ENCODE measurements around the gene NOL9. TPM values are rescaled to one million over a fixed set of nuclear protein-coding genes. Genes with fewer than 3 reads are reported as not detected.

Gene NOL9
- total and polyA plus RNA-seq, 2 of the 13 experiments (the other 11 are each of a cell fraction or from before 2014, with no cell fraction given), result 18.0 to 24.7 TPM

- TF ChIP-seq ZNF333 (CRISPR knock-in tag; IDR thresholded peaks at IDR 0.05; ENCODE audit: borderline replicate concordance) (no peak), IKZF5 (CRISPR knock-in tag; IDR thresholded peaks at IDR 0.05) (0 out of 2 replicates have a peak, but pooled peaks have one; percentile 25), GABPB1 (CRISPR knock-in tag; IDR thresholded peaks at IDR 0.05) (peak; percentile 33; the same call in 1 of the 2 replicates), KLF16 (CRISPR knock-in tag; IDR thresholded peaks at IDR 0.05) (0 out of 4 replicates have a peak, but pooled peaks of 1 of the 2 experiments have one; percentile 26), ZNF687 (CRISPR knock-in tag; IDR thresholded peaks at IDR 0.05) (peak; percentile 58), JUNB (CRISPR knock-in tag; IDR thresholded peaks at IDR 0.05; ENCODE audit: borderline replicate concordance) (no peak), PHB2 (IDR thresholded peaks at IDR 0.05; ENCODE audit: partially characterized antibody) (no peak), MXD4 (CRISPR knock-in tag; IDR thresholded peaks at IDR 0.05) (no peak), ZNF124 (CRISPR knock-in tag; IDR thresholded peaks at IDR 0.05) (no peak), TEAD3 (CRISPR knock-in tag; optimal IDR thresholded peaks at IDR 0.05; ENCODE audit: borderline replicate concordance) (no peak), MAF1 (CRISPR knock-in tag; IDR thresholded peaks at IDR 0.05; ENCODE audit: borderline replicate concordance) (no peak), NR1H2 (CRISPR knock-in tag; IDR thresholded peaks at IDR 0.05; ENCODE audit: borderline replicate concordance, low read depth) (no peak), ZNF546 (CRISPR knock-in tag; conservative IDR thresholded peaks at IDR 0.05) (no peak), ZFX (CRISPR knock-in tag; IDR thresholded peaks at IDR 0.05; ENCODE audit: low read depth) (peak; percentile 23; the same call in 1 of the 2 replicates), ZBTB25 (CRISPR knock-in tag; IDR thresholded peaks at IDR 0.05) (no peak), HNRNPUL1 (IDR thresholded peaks at IDR 0.05; ENCODE audit: low read depth, low read length) (no peak), HNF1A (IDR thresholded peaks at IDR 0.05; ENCODE audit: low read depth) (no peak), HNF1A (CRISPR knock-in tag; IDR thresholded peaks at IDR 0.05; ENCODE audit: borderline replicate concordance) (no peak), HCFC1 (IDR thresholded peaks at IDR 0.05; ENCODE audit: low read depth, low read length) (no peak)
Observed at GRCh38 chr1:6475381-6476133, 78.8 kb downstream of the NOL9 start (continued).
